GM08714 (cell line): ENCODE data around the gene EHBP1.

Experiments used
- H3K4me3 ChIP-seq: fragments of 200-500 bp; sonication (Bioruptor generic); 2 replicates; pipeline ENCODE4 v1.5.1; 2014; ENCODE audit warnings: mild to moderate bottlenecking, low read length, inconsistent platforms
- ZNF274 ChIP-seq: IDR thresholded peaks from 2 replicates; pipeline ENCODE4 v1.6.1; 2012; ENCODE audit warnings: mild to moderate bottlenecking, low read depth, low read length

The EHBP1 gene

DNA sequence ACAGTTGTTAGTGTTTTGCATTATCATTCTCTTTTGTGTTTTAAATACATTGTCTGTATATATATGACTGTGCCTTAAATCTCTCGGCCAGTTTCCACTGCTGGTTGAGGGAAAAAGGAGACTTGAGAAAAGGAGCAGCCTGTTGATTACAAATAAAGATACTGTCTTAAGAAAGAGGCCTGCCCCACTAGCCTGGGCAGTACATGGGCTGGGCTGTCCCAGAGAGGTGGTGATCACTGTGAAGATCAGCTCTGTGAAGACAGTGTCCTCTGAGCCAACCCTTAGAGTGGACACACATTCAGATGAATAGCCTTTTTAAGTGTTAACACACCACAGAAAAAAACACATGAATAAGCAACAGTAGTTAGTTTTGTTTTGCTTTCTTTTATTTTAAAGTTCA, 335.1 kb downstream of the EHBP1 start:
- no peak for TF ChIP-seq ZNF274
- no peak overlapping the region for H3K4me3 ChIP-seq

DNA sequence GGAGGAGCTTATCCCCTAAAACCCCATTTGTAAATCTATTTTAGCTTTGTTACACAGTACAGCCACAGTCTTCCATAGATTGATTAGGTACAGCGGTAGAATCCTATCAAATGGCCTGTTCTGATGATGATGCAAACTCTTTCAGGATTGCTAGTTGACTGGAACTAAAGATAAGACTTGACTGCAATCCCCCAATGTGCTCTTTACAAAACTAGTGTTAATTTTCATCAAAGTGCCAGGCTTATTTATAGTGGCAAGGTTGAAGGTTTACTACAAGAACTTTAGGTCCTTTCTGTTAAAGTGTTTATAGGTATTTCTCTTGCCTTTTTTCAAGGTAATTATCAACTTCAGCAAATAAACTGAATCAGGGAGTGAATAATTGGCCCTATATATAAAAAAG, 336.1 kb downstream of the EHBP1 start:
- TF ChIP-seq ZNF274 = no peak
- no peak overlapping the region for H3K4me3 ChIP-seq

DNA sequence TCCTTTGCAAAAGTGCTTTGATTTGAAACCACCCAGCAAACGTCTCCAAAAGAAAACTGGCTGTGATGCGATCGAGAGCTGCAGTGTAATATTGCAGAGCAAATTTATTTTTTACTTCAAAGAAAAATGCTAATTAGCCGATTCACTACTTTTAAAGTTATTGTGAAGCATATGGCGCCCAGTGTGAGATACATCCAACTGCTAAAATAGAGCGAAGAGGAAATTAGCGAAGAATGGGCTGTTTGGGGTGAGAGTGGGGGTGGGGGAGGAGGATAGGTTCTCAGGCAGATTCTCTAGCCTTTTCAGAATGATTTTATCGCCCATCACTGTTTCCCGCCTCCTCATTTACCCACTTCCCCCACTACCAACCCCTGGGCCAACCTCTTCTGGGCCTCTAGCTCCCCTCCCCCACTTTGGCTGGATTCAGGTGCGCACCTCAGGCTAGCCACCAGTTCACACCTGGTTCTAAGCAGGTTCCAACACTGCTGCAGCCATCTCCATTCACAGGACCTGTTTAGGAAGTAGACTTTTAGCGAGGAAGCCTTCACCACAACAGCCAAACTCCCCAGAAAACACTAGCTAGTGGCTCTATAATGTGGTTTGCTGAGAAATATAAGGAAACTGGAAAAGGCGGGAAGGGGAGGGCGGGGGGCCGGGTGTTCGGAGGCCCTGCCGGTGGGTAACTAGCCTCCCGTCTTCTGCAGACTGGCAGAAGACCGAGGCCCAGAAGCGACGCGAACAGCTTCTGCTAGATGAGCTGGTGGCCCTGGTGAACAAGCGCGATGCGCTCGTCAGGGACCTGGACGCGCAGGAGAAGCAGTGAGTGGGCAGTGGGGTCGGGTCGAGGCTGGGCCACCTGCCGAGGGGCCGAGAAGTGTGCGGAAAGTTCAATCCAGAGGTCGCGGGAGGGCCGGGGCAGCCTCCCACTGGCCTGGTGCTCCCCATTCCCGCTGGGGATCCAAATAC, 339.1 kb downstream of the EHBP1 start:
- no peak for TF ChIP-seq ZNF274
- no peak overlapping the region for H3K4me3 ChIP-seq

DNA sequence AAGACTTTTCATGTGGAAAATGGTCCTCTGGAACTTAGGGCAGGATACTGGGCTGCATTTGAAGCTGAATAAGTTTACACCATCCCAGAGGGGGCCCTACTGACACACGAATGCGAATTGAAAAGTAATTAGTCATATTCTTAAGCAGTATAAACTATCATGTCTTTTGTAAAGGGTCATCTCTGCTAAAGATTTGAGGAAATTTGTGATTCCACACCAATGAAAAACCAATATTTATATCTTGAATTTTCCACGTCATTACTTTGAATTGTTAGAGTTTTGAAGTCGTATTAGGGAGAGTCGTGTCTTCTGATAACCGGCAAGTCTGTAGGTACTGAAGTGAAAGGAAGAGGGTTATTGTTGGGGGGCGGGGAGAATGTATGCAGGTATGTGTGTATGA, 341.0 kb downstream of the EHBP1 start:
- H3K4me3 ChIP-seq = no peak overlapping the region
- TF ChIP-seq ZNF274 = no peak

DNA sequence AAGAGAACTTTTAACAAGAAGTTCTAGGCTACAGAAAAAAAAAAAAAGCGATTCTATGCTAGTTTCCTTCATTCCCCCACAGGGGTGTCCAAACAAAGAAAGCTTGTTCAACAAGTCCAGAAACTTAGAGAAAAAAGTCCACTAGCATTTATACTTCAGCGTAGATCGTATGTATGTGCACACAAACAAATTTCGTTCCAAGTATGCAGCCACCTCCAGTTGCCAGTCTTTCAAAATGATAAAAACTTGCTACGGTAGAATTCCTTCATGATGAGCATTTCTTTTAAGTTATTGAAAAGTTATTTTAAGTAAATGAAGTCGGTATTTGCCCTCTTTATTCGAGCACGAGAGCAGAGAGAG, 341.4 kb downstream of the EHBP1 start:
- H3K4me3 ChIP-seq = no peak overlapping the region; the same call in 1 of the 2 replicates
- TF ChIP-seq ZNF274 = no peak

DNA sequence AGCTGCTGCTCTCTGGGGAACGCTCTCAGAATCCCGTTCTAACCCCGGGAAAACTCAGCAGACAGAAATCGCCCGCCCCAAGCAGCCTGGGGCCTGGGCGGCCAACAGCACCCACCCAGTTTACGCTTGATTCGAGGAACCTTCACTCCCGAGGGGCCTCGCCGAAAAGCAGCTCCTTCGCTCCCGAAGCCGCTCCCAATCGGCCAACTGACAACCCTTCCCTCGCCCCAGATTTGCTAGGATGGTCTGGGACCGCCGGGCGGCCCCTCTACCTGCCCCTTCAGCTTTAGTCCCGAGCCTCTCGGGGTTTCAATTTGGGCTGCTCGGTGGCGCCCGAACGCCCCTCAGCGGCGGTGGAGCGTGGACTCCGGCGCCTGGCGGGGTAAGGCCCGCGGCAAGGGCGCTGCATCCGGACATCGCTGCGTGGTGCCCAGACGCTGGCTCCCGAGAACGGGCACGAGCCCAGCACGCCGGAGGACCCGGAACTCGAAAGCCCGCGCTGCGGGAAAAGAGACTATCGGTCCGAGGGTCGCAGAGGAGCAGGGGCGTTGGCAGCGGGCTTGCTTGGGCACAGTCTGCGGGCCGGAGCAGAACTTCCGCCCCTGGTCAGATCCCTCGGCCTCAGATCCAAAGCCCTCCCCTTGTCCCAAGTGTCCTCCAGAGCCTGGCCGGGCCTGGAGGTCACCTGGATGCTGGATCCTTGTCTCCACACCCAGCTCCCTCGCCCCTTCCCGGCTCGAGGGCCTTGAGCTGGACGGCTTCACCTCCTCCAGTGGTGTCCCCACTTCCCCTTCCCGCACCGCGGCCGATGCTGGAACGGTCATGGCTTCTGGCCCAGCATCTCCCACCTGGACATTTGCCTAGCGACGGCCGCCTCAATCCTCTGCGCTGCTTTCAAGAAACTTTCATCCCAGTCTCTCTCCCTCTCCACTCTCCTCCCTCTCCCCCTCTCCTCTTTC, 342.1 kb downstream of the EHBP1 start:
- peak overlapping the region; percentile 71; the same call in 1 of the 2 replicates for H3K4me3 ChIP-seq
- no peak for TF ChIP-seq ZNF274

DNA sequence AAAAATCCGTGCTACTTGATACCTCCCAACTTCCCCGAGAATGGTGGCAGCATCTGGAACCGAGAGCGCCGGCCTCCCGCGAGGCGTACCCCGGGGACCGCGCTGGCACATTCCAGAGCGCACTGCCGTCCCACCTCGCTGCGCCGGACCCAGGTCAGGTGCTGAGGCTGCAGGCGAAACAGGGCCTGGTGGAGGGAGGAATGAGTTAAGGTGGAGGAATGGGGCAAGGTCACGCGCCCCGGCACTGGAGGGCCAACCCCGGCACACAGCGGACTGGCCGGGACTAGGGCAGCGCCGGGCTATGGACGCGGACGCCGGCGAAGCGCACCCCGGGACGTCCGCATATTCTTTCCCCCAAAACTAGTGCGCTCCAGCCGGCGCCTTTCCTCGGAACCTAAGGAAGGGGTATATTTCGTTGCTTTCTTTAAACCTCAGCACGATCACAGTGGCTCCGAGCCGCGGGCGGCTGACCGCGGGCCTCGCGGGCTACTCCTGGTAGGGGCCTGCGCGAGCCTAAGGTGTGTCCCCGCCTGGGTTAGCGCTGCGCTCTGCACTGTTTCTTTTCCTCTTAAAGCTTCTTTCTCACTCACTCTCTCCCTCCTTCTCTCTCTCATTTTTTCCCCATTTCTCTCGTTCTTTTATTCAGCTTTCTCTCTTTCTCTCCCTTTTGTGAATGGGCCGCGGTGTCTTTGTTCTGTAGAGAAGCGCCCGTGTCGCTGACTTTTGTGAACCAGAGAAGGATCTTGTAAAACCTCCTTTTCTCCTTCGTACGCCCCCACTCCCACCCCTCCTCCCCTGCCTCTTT, 343.1 kb downstream of the EHBP1 start:
- TF ChIP-seq ZNF274 = no peak
- peak overlapping the region; percentile 71; the same call in 1 of the 2 replicates for H3K4me3 ChIP-seq

DNA sequence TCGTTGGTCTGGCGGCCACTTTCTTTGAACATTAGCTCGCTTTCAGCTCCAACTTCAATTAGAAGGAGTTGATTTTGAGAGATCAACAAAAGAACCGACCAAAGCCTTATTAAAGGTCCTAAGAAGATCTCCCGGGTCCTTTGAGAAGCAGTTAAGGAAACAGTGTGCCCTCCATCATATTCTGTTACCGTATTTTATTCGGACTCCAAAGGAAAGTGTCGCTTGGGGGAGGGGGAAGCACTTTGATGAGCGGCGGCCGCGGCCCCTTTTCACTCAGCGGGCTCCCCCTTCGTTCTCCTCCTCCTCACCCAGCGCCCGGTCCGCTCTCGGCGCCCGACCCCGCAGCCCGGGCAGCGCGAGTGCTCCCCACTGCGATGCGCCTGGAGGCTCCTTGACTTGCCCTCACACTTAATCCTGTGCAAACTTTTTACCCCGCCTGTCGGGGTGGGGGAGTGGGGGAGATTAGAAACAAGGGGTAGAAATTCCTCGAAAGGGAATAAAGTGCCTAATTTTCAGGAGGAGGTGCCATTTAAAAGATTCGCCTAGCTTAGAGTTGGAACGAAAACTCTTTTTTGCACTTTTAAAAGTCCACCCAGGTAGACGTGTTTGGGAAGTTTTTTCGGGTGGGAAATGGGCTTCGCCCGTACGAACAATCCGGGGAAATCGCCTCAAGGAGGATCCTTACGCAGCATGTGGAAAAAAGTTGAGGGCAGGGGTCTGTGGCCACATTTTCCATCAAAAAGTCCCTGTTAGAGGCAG, 343.9 kb downstream of the EHBP1 start:
- H3K4me3 ChIP-seq = peak overlapping the region; percentile 71
- TF ChIP-seq ZNF274 = no peak

DNA sequence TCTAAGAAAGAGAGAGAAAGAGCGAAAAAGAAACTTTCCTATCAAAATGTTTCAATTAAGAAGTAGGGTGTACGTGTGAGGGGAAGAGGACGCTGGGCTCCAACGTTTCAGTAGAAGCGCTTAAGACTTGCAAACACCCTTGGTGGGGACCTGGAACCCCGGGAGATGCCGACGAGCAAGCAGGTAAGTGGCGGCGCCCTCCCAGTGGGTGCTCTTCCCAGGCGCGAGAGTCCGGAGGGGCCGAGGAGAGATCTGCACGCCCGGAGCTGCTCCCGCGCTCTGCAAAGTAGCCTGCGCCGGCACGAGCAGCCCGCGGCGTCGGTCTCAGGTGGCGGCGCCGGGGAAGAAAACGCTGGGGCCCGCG, 344.4 kb downstream of the EHBP1 start:
- H3K4me3 ChIP-seq = peak overlapping the region; percentile 71
- no peak for TF ChIP-seq ZNF274

DNA sequence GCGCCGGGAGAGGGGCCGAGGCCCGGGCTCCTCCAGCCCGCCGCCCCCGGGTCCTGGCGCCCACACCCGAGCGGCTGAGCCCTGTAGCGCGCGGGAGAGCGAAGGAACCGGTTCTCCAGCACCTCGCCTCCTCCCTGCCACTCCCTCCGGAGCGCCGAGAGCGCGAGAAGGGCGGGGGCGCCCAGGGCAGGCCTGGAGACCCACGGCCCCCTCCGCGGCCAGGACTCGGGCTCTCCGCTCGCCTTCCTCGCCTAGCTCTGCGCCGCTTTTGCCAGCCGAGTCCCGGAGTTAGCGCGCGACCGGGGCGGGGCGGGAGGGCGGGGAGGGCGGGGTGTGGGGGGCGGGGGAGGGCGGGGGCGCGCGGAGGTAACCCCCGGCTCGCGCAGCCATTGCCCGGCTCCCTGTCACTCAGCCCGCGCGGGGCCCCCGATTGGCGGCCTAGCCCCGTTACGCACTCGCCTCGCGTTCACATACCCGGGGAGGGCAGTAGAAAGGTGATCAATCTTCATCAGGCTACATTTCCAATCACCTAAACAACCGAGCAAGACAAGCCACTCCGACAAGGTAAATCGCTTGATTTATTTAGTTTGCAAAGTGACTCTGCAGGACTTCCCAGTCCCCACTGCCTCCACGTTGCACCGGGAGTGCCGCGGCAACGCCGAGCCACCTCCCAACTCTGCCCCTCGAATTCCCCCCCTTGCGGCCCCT, 345.0 kb downstream of the EHBP1 start, which contains the start of gene OTX1:
OTX1 (plus strand) TSS at position 497 of the 708 bp plus-strand sequence. CDS start 2,161 bp downstream, outside the sequence.
- no peak for TF ChIP-seq ZNF274
- H3K4me3 ChIP-seq = peak within 1 kb of the TSS; percentile 71

DNA sequence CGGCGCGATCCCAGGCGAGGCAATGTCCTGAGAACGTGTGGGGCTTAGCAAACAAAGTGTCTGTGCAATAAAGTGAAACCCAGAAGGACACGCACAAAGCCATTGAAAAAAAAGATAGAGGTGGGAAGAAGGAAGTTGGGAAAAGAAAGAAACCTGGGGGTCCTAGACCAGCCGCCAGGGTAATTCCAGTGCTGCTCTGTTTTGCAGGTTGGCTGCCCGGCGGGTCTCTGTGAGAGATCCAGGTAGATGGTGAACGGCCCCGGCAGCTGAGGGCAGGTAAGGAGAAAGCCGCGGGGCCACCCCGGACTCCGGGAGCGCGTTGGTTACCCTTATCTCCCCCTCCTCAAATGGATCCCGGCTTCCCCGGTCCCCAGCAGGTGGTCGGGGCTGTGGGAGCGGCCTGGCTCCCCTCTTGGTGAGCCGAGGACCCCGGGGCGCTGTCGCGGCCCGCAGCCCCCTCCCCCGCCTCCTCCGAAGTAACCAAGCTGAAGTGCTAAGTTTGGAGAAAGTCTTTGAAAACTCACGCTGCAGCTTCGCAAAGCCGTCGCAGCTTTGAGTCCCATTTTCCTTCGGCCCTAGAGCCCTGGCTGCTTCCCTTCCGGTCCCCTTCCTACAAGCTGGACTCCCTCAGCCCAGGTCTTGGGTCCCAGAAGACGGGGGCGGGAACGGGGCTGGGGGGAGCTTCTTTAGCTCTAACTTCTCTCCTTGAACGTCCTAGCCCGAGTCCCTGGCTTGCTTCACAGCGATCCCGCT, 345.7 kb downstream of the EHBP1 start:
- TF ChIP-seq ZNF274 = no peak
- peak overlapping the region; percentile 65 for H3K4me3 ChIP-seq
